SJSA1 (cell line): ENCODE measurements around the gene BRAT1. TPM values are rescaled to one million over a fixed set of nuclear protein-coding genes. Genes with fewer than 3 reads are reported as not detected.
"Not testable (repeated sequence)": the region's sequence is repeated elsewhere in the genome, so short reads cannot be mapped to it uniquely, and the experiment has no call there.

Experiments
- DNase-seq, 2 experiments: peaks; one replicate each; pipeline ENCODE4 v3.0.0-alpha.2; 2015 to 2020; ENCODE audit warnings: low spot score in 2 of 2, low read depth in 1 of 2
- H3K27ac ChIP-seq: fragments of 250-450 bp; sonication (Bioruptor Pico); 2 replicates; pipeline ENCODE4 v1.5.1; 2020; ENCODE audit warnings: mild to moderate bottlenecking, moderate library complexity
- H3K27me3 ChIP-seq: fragments of 250-450 bp; sonication (Bioruptor Pico); replicated peaks from 2 replicates; pipeline ENCODE4 v1.5.1; 2020; ENCODE audit warnings: mild to moderate bottlenecking, moderate library complexity
- H3K36me3 ChIP-seq: fragments of 250-450 bp; sonication (Bioruptor Pico); 2 replicates; pipeline ENCODE4 v1.5.1; 2020; ENCODE audit warnings: mild to moderate bottlenecking
- H3K4me1 ChIP-seq: fragments of 250-450 bp; sonication (Bioruptor Pico); replicated peaks from 2 replicates; pipeline ENCODE4 v1.6.1; 2021; ENCODE audit warnings: mild to moderate bottlenecking
- H3K4me3 ChIP-seq: fragments of 250-450 bp; sonication (Bioruptor Pico); 2 replicates; pipeline ENCODE4 v1.5.1; 2020; ENCODE audit warnings: mild to moderate bottlenecking
- H3K9me3 ChIP-seq: fragments of 250-450 bp; sonication (Bioruptor Pico); replicated peaks from 2 replicates; pipeline ENCODE4 v1.5.1; 2020; ENCODE audit warnings: mild to moderate bottlenecking
- total RNA-seq: library from RNA; depleted of rRNA; stranded (reverse); fragments of >200 nt; shearing (Covaris generic); gene quantifications from 2 replicates; pipeline ENCODE4 v1.2.3, GENCODE V29; 2014

The BRAT1 gene
- total RNA-seq, 1 experiment from 2014 or later = 33.3 TPM

DNA sequence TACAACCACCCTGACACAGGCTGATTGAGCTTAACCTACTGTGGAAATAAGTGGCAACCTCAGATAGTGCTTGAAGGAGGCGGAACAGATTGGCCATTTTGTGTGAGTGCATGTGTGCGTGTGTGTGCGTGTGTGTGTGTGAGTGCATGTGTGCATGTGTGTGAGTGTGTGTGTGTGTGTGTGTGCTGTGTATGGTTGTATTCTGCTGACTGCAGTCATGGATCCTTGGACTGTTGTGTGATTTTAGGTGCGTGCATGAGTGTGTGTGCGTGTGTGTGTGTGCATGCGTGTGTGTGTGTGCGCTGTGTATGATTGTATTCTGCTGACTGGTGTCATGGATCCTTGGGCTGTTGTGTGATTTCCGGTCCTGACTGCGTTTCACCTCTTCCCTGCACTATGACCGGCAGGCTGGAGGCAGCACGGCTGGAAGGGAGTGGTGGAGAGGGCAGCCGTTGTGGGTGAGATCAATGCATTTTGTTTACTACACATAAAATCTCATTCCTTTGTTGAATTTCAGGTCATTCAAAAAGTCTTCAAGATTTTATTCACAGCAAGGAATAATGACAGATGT lies 9.7 kb upstream of the BRAT1 start:
- Histone ChIP-seq H3K27me3 (no peaks in the 10 kb centered on the region), H3K9me3 (no peaks in the 10 kb centered on the region), H3K27ac (no peak overlapping the region), H3K4me1 (no peaks in the 10 kb centered on the region; the same call in 1 of the 2 replicates), H3K4me3 (no peak overlapping the region), H3K36me3 (no peaks in the 10 kb centered on the region)
- no peak for DNase-seq

DNA sequence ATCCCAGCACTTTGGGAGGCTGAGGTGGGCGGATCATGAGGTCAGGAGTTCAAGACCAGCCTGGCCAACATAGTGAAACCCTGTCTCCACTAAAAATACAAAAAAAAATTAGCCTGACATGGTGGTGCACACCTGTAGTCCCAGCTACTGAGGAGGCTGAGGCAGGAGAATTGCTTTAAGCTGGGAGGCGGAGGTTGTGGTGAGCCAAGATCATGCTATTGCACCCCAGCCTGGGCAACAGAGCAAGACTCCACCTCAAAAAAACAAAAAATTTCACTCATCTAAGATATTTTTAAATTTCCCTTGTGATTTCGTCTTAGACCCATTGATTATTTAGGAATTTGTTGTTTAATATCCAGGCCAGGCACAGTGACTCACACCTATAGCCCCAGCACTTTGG lies 8.6 kb upstream of the BRAT1 start:
- not testable (repeated sequence) for H3K4me3 ChIP-seq, DNase-seq, H3K9me3 ChIP-seq

DNA sequence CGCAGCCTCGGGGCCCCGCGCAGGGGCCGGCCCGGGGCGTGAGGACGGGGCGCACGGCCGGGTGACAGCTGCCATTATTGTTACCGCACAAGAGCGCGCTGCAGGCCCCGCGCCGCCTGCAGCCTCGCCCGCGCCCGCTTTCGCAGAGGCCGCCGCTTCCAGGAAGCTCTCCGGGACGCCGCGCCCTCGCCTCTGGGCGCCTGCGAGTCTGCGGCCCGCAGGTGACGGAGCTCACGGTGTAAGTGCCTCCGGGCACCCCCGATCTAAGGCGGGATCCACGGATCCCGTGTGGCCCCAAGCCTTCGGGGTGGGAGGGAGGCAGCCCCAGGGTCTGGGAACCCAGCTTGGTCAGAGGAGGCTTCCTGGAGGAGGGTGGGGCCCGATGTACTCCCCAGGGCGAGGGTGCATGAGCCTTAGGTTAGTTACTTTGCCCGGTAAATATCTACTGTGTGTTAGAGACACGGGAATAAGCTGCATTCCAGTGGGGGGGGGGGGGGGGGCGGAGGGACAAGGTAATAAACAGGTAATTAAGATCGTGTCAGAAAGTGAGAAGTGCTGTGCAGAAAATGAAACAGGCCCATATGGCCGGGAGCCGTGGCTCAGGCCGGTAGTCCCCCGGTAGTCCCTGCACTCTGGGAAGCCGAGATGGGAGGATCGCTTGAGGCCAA lies 4.1 kb upstream of the BRAT1 start:
- H3K4me1 ChIP-seq = peaks cover 18% of the 10 kb centered on the region
- peak overlapping the region; percentile 41 for H3K27ac ChIP-seq
- peaks cover 4% of the 10 kb centered on the region; the same call in 1 of the 2 replicates for H3K9me3 ChIP-seq
- H3K27me3 ChIP-seq = no peaks in the 10 kb centered on the region
- peak overlapping the region; percentile 98 for H3K4me3 ChIP-seq
- no peak for DNase-seq
- peaks cover 8% of the 10 kb centered on the region for H3K36me3 ChIP-seq

More for the DNA sequence above, 8.6 kb upstream of the BRAT1 start:
- not testable (repeated sequence) for H3K36me3 ChIP-seq, H3K4me1 ChIP-seq, H3K27ac ChIP-seq, H3K27me3 ChIP-seq

DNA sequence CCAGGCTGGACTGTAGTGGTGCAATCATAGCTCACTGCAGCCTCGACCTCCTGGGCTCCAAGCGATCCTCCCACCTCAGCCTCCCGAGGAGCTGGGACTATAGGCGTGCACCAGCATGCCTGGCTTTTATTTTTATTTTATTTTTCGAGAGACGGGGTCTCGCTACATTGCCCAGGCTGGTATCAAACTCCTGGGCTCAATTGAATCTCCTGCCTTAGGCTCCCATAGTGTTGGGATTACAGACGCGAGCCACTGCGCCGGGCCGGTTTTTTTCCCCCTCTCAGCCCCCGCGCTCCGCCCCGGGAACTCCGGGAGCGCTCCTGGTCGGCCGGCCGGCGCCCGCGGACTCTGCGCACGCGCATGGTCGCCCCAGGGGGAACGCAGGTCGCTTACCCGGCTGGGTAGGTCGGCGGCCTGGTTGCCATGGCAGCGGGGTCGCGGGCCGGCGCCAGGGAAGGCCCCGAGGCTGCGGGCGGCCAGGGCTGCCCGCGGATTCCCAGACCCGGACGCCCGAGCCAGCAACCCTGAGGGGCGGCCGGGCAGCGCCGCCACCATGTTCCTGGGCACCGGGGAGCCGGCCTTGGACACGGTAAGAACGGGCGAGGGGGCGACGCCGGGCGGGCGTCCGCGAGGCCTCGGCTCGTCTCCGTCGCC lies 3.4 kb upstream of the BRAT1 start, which contains the start of gene IQCE:
TSS of gene IQCE (plus strand) at position 351 of the 654 bp plus-strand sequence. CDS start at position 554, 203 bp downstream.
- H3K36me3 ChIP-seq = peaks cover 13% of the 10 kb centered on the region
- peak within 1 kb of the TSS; percentile 98 for H3K4me3 ChIP-seq
- peaks cover 23% of the 10 kb centered on the region for H3K4me1 ChIP-seq
- DNase-seq = peak; percentile 84 to 94
- peak within 1 kb of the TSS; percentile 41 for H3K27ac ChIP-seq
- H3K27me3 ChIP-seq = no peaks in the 10 kb centered on the region
- peaks cover 4% of the 10 kb centered on the region; the same call in 1 of the 2 replicates for H3K9me3 ChIP-seq

DNA sequence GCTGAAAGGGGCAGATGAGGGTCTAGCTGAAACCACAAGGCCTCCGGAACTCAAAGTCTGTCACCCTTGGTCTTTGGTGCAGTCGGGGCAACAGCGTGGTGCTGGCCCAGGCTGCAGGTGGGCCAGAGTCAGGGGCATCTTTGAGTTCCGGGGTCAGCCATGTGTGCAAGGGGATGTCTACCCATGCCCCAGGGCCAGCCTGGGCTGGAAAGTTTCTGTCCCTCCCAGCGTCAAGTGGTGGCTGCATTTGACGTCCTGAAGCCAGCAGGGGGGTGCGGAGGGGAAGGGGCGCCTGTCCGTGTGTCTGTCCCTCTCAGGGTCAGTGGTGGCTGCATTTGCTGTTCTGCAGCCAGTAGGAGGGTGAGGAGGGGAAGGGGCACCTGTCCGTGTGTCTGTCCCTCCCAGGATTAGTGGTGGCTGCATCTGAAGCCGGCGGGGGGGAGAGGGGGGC lies 638 bp downstream of the BRAT1 start:
- H3K9me3 ChIP-seq = peaks cover 4% of the 10 kb centered on the region; the same call in 1 of the 2 replicates
- peaks cover 27% of the 10 kb centered on the region for H3K36me3 ChIP-seq
- no peak overlapping the region for H3K27ac ChIP-seq
- no peaks in the 10 kb centered on the region for H3K27me3 ChIP-seq
- H3K4me3 ChIP-seq = peak overlapping the region; percentile 66
- DNase-seq = no peak
- peaks cover 20% of the 10 kb centered on the region for H3K4me1 ChIP-seq

DNA sequence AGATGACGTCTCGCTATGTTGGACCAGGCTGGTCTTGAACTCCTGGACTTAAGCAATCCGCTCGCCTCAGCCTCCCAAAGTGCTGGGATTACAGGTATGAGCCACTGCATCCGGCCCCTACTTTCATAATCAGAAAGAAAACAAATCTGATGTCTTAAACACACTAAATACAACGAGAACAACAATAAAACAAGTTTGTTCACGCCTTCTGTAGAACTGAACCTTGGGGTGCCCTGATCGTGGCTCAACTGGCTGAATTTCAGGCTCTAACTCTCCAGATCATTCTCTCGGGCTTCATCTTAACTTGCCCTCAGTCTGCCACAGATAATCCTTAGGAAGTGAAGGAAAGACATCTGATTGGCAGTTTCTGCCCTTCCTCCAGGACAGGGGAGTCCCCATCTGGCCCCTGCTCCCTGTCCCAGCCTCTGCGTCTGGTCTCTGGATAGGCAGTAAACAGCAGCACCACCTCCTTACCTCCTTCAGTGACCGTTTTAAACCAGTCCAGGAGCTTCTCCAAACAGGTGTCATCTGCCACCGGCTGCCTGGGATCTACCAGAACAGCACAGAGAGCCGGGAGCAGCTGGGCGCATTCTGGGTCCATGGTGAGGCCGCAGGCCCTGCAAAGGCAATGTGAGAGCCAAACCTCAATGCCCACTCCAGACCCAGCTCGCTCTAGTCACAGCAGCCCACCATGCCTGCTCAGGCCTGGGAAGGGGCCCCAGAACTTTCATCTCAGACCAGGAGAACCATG lies 1.3 kb downstream of the BRAT1 start:
- Histone ChIP-seq H3K27ac (no peak overlapping the region), H3K4me1 (peaks cover 14% of the 10 kb centered on the region), H3K36me3 (peaks cover 28% of the 10 kb centered on the region), H3K4me3 (0 out of 2 replicates have a peak overlapping the region, but pooled peaks have one; percentile 66), H3K9me3 (0 out of 2 replicates have a peak, but pooled peaks cover under 1% of the 10 kb centered on the region), H3K27me3 (no peaks in the 10 kb centered on the region)
- no peak for DNase-seq

DNA sequence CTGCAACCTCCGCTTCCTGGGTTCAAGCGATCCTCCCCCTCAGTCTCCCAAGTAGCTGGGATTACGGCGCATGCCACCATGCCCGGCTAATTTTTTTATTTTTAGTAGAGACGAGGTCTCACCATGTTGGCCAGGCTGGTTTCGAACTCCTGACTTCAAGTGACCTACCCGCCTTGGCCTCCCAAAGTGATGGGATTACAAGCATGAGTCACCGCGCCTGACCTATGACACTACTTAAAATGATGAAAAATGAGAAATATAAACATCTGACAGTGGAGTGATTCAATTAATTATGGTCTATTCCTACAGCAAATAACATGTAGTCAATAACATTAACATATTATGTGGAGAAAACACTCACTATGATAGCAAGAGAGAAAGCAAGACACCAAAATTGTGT lies 2.2 kb downstream of the BRAT1 start:
- no peak overlapping the region for H3K4me3 ChIP-seq
- no peak for DNase-seq
- no peaks in the 10 kb centered on the region for H3K27me3 ChIP-seq
- H3K36me3 ChIP-seq = peaks cover 29% of the 10 kb centered on the region
- no peaks in the 10 kb centered on the region for H3K9me3 ChIP-seq
- H3K27ac ChIP-seq = no peak overlapping the region
- peaks cover 8% of the 10 kb centered on the region for H3K4me1 ChIP-seq

DNA sequence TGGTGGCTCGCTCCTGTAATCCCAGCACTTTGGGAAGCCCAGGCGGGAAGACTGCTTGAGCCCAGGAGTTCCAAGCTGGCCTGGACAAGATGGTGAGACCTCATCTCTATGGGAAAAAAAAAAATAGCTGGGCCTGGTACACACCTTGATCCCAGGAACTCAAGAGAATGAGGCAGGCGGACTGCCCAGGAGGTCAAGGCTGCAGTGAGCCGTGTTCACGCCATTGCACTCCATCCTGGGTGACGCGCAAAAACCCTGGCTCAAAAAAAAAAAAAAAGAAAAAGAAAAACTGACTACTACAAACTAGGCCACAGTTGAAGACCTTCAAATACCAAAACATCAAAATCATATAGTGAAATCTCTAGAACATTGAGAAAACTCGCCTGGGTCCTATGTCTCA lies 3.9 kb downstream of the BRAT1 start:
- no peaks in the 10 kb centered on the region for H3K9me3 ChIP-seq
- peaks cover 8% of the 10 kb centered on the region for H3K4me1 ChIP-seq
- H3K36me3 ChIP-seq = peaks cover 37% of the 10 kb centered on the region
- DNase-seq = no peak
- H3K4me3 ChIP-seq = no peak overlapping the region
- H3K27ac ChIP-seq = no peak overlapping the region
- H3K27me3 ChIP-seq = no peaks in the 10 kb centered on the region

DNA sequence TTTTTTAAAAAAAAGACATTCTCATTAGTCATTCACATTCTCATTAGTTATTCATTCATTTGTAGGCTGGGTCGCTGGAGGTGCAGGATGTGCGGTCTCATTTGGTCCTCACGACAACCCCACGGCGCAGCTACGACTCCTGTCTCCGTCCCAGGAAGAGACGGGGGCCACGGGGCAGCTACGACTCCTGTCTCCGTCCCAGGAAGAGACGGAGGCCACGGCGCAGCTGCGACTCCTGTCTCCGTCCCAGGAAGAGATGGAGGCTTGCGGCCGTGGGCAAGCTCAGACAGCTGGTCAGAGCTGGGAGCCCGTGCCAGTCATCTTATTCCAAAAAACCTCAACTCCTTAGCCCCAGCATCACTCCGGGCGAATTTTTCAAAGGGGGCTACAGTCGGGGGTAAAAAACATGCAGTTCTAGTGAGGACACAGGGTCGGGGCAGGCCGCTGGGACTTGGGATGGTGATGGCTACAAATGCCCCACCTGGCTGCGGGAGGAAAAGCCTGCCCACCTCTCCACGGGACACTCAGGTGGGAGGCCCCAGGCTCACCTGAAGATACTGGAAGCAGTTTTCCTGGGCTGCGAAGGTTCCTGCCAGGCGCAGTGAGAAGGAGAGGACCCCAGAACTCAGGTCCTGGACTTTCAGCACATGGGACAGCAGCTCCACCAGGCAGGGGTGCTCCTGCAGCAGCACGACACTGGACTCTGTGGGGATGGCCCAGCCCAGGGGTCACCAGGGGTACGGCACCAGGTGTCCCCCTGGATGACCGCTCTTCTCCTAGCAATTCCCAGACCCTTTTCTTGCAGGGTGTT lies 8.3 kb downstream of the BRAT1 start:
- Histone ChIP-seq H3K4me1 (no peaks in the 10 kb centered on the region), H3K27me3 (no peaks in the 10 kb centered on the region), H3K27ac (no peak overlapping the region), H3K36me3 (peaks cover 48% of the 10 kb centered on the region), H3K9me3 (no peaks in the 10 kb centered on the region), H3K4me3 (no peak overlapping the region)
- DNase-seq = no peak

DNA sequence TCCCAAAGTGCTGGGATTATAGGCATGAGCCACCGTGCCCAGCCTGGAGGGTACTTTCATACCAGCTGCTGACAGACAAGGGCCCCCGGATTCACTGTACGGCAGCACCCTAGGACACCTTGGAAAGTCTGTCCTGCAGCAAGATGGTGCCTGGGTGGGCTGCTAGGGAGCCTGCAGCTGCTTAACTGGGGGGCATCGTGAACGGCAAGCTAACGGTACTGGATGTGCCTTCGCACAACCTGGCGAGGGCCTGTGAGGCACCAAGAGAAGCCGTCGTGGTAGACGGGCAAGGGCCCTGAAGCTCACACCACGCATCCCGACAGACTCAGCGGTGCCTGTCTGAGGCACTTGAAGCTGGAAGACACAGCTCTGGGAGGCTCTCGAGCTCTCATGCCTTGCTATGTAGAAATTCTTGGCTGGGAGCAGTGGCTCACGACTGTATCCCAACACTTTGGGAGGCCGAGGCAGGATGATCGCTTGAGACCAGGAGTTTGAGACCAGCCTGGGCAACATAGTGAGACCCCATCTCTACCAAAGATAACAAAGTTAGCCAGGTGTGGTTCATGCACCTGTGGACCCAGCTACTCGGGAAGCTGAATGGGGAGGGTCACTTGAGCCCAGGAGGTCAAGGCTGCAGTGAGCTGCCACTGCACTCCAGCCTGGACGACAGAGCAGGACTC lies 9.4 kb downstream of the BRAT1 start:
- Histone ChIP-seq H3K9me3 (no peaks in the 10 kb centered on the region), H3K4me3 (no peak overlapping the region), H3K4me1 (no peaks in the 10 kb centered on the region), H3K27me3 (no peaks in the 10 kb centered on the region), H3K36me3 (peaks cover 51% of the 10 kb centered on the region), H3K27ac (no peak overlapping the region)
- DNase-seq = no peak

DNA sequence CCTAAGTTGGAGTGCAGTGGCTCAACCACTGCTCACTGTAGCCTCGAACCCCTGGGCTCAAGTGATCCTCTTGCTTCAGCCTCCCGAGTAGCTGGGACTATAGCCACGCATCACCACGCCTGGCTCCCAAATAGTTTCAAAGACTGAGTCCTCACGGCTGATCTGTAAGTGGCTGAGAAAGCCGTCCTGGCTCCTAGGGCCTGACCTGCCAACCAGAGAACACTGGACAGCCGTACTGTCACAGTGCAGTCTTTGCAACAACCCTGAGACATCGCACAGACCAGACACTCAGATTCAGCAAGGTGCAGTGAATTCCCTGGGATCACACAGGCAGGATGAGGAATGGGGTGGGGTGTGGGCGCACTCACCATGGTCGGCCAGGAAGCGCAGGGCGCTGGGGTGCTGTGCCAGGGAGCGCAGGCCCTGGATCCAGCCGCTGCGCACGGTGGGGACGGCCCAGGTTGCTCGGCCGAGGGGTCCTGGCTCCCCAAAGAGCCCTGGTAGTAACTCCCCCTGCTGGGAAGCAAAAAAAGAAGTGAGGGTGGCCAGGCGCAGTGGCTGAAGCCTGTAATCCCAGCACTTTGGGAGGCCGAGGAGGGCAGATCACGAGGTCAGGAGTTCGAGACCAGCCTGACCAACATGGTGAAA lies 10.7 kb downstream of the BRAT1 start:
- Histone ChIP-seq H3K9me3 (no peaks in the 10 kb centered on the region), H3K4me3 (no peak overlapping the region), H3K4me1 (no peaks in the 10 kb centered on the region), H3K27ac (no peak overlapping the region), H3K36me3 (peaks cover 52% of the 10 kb centered on the region), H3K27me3 (no peaks in the 10 kb centered on the region)
- no peak for DNase-seq
